LNCaP clone FGC (cell line): Measurements from ENCODE around the gene RNF20.

Experiments
- DNase-seq: peaks from one replicate; pipeline ENCODE4 v3.0.0-alpha.2; 2011; ENCODE audit warnings: low read depth
- H3K4me3 ChIP-seq: 2 replicates; pipeline ENCODE4 v1.5.1; 2011; ENCODE audit warnings: mild to moderate bottlenecking, low read depth, low read length, control low read depth
- TF ChIP-seq, protein P1 (sequence below): IDR thresholded peaks from 2 replicates; pipeline ENCODE4 v1.5.1; 2012; ENCODE audit warnings: mild to moderate bottlenecking; ENCODE audit not compliant: control insufficient read depth, insufficient read depth; ENCODE audit errors: extremely low read depth

The RNF20 gene

GRCh38 chr9:101572316-101572715, 38.7 kb downstream of the RNF20 start:
- TF ChIP-seq, protein P1, sequence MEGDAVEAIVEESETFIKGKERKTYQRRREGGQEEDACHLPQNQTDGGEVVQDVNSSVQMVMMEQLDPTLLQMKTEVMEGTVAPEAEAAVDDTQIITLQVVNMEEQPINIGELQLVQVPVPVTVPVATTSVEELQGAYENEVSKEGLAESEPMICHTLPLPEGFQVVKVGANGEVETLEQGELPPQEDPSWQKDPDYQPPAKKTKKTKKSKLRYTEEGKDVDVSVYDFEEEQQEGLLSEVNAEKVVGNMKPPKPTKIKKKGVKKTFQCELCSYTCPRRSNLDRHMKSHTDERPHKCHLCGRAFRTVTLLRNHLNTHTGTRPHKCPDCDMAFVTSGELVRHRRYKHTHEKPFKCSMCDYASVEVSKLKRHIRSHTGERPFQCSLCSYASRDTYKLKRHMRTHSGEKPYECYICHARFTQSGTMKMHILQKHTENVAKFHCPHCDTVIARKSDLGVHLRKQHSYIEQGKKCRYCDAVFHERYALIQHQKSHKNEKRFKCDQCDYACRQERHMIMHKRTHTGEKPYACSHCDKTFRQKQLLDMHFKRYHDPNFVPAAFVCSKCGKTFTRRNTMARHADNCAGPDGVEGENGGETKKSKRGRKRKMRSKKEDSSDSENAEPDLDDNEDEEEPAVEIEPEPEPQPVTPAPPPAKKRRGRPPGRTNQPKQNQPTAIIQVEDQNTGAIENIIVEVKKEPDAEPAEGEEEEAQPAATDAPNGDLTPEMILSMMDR: no peak
- no peak for DNase-seq

DNA sequence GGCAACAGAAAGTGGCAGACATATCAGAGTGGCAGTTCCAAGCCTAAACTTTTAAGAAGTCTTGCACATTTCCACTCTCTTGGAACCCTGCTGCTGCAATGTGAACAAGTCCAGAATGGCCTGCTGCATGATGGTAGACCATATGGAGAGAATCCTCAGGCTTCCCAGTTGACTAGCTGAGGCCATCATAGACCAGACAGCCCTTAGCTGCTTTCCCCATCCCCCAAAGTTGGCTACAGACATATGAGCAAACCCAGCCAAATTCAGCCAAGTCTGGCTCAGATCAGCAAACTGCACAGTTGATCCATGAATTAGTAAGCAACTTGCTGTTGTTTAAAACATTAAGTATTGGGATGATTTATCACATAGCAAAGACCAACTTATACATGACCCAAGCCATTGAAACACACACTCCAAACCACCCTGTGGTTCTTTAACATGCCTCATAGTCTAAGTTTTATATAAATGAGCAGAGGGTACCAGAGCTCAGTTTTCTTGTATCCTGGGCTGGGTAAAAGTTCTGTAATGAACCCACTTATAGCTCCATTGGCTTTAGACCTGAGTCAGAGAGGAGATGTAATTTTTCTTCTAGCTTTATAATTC, 41.2 kb downstream of the RNF20 start:
- no peak for DNase-seq
- TF ChIP-seq, protein P1: no peak
- H3K4me3 ChIP-seq: no peak overlapping the region

More at GRCh38 chr9:101572316-101572715, 38.7 kb downstream of the RNF20 start:
- H3K4me3 ChIP-seq: no peak overlapping the region

DNA sequence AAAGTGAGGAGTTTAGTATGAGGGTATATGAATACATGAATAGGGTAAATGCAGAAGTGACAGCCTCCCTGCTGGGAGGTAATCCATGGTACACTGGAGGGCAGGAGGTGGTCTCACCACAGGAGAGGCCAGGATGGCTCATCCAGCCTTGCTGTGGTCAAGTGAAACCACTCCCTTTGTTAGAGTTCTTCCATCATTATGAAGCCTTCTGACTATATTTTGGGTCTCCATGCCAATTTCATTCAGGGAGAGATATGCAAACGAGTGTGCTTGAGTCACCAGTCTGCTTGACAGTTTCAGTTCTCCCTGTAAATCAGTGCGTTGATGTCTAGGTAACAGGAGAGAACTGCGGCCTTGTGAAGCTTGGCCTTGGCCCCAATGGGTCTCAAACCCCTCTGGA, 44.7 kb downstream of the RNF20 start:
- no peak for DNase-seq
- TF ChIP-seq, protein P1: no peak
- no peak overlapping the region for H3K4me3 ChIP-seq

DNA sequence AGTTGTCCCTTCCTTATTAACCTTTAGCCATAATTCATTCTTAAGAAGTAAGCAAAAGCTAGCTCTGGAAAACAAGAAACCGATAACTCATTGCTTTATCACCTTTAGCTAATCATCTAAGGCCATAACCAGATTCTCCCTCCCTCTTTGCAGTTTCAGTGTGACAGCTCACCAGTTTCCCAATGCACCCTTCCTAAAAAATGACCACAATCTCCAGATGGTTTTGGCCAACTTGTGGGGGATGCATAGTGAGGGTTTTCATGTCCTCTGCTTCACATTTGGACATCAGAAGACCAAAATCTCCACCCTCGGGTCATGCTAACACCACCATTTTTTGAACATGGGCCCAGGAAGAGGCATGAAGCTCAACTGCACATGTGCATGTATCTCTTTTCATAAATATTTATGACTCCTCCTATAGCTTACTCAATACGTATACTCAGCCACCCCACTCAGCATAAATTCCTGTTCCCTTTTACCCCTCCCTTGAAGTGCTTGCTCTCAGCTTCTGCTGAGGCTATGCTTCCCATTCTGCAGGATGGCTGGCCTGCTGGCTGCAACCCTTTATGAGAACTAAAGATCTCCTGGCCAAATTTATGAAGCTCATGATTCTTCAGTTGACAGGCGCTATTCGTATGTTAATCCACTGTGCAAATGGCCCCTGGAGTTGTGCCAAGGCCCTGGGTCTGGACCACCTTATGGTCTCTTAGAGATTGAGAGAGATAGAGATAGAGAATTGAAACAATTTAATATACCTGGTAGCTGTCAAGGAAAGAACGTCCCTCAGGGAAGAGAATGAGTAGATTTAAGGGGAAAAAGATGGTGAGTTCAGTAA, 46.3 kb downstream of the RNF20 start:
- H3K4me3 ChIP-seq: no peak overlapping the region
- TF ChIP-seq, protein P1: no peak
- no peak for DNase-seq

GRCh38 chr9:101582553-101582952, 48.9 kb downstream of the RNF20 start:
- TF ChIP-seq, protein P1: no peak
- DNase-seq: no peak
- H3K4me3 ChIP-seq: no peak overlapping the region

DNA sequence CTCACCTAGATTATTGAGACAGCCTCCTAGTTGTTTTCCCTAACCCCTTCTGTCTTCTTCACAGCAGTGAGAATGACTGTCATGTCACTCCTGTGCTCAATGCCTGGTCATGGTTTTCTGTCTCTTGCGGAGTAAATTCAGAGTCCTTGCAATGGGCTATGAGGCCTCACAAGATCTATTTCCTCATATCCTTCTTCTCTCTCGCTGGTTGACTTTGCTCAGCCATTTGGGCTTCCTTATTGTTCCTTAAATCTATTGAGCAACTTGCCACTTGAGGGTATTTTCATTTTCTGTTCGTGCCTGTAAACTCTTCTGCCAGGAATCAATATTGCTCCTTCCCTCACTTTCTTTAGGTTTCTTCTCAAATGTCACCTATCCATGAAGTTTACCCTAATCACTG, 52.1 kb downstream of the RNF20 start:
- TF ChIP-seq, protein P1: no peak
- no peak for DNase-seq
- no peak overlapping the region for H3K4me3 ChIP-seq
